Adipose tissue (tissue), 3 donors: Measurements from ENCODE around the gene PDHB. TPM values are rescaled to one million over a fixed set of nuclear protein-coding genes. Genes with fewer than 3 reads are reported as not detected.

Experiments
- H3K27ac ChIP-seq: one replicate; pipeline ENCODE4 v1.5.1; 2013; ENCODE audit warnings: low read depth, low read length
- WGBS, 3 donors: extraction: QIAGEN DNeasy Blood & Tissue Kit; methylation state at CpG; one replicate each; pipeline ENCODE4 v1.1.7; 2013; 5-methylcytosine and 5-hydroxymethylcytosine counted together
- polyA plus RNA-seq, 3 donors: library from polyadenylated mRNA; stranded (reverse); fragments of 200-250 nt; gene quantifications; one replicate each; pipeline ENCODE4 v1.2.3, GENCODE V29; 2013
- donor health status: healthy with polysubstance abuse.
- donor health status: Bipolar disorder and iron deficiency.
- donor health status: healthy.

Gene PDHB
- 100 to 1,000 TPM in 1 of 3 donors, 10 to 100 TPM in 2; 40.6 to 108 (median 91.8) TPM for polyA plus RNA-seq

DNA sequence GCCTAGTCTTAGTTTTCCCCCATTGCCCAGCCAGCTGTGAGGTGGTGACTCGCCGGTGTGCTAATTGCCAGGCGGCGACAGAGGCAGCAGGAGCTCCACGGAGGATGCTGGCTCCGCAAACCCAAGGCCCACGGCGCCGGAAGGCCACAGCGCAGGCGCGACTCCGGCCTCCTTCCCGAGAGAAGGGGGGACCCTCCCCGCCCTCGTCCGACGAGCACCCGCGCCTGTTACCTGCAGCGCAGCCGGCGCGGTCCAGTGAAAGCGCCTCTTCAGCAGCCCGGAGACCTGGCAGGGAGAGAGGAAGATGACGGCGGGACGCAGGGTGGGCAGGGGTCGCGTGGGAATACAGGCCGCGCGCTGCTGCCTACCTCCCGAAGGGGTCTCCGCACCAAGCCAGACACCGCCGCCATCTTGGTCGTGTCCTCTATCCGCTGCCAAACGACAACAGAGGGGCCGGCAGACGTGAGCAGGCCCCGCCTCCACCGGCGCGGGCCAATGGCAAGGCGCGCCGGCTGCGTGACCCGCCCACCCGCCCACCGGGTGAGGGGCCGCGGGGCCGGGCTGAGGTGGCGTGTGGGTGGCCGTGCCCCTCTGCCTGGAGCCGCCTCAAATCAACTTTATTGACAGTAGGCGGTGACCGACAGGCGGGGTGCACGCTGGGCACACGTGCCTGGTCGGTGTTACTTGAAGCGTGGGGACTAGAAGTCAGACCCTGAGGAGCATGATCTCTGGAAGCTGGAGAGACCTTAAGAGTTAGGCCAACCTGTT is at the start of gene PDHB:
Gene PDHB, minus strand, starts transcription at position 433 of the 768 bp plus-strand sequence. Its CDS starts 23 bp downstream, at position 410.
- peak within 1 kb of the TSS; percentile 52 for H3K27ac ChIP-seq
- WGBS, 3 donors = 0% methylated on average over 61 to 67 of the region's 67 CpGs

DNA sequence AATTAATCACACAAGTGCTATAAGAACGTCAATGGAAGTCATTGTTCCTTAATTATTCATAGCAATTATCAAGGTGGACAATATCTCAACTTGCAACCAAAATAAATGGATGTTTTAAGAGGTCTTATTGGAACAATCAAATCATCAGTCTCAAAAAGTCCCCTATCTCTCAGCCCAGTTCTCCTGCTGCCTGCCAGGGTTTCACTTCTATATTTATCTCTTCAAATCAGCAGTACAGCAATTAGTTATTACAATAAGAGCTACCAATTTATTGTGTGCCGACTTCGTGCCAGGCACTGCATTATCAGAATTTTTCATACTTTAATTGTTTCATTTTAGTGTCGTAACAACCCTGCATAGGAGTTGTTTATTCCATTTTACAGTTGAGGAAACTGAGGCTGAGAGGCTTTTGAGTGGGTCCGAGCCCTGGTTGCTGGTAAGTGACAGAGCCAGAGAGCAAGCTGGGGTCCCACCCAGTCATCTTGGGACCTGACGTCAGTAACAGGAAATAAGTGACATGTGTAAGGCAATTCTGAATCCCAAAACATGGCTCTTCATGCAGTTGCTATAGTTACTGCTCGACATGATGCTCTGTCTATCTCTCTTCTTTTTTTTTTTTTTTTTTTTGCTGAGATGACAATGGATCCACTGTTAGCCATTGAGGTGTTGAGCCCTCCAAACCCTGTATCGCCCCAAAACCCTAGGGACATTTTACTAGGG is 49.4 kb upstream of the PDHB start:
- no peak overlapping the region for H3K27ac ChIP-seq
- WGBS, 3 donors = 61 to 69% (median 67%) methylated on average over 8 of the region's 8 CpGs

DNA sequence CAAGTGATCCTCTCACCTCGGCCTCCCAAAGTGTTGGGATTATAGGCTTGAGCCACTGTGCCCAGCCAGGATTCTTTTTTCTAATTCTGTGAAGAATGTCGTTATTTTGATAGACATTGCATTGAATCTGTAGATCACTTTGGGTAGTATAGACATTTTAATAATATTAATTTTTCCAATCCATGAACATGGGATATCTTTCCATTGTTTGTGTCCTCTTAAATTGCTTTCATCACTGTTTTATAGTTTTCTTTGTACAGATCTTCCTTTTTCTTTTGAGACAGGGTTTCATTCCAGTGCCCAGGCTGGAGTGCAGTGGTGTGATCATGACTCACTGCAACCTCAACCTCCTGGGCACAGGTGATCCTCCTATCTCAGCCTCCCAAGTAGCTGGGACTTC is 46.7 kb upstream of the PDHB start:
- WGBS, 3 donors = 91 to 95% (median 93%) methylated on average over 2 of the region's 2 CpGs

DNA sequence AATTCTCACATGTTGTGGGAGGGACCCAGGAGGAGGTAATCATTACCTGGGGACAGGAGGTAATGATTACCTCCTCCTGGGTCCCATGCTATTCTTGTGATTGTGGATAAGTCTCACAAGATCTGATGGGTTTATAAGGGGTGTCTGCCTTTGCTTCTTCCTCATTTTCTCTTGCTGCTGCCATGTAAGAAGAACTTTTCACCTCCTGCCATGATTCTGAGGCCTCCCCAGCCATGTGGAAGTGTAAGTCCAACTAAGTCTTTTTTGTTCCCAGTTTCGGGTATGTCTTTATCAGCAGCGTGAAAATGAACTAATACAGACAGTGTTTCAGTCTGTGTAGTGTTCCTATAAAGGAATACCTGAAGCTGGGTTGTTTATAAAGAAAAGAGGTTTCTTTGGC is 45.1 kb upstream of the PDHB start:
- no peak overlapping the region for H3K27ac ChIP-seq
- 79 to 89% (median 86%) methylated on average over 2 of the region's 2 CpGs for WGBS, 3 donors

More for the DNA sequence above, 46.7 kb upstream of the PDHB start:
- H3K27ac ChIP-seq = no peak overlapping the region

- 54 to 72% (median 70%) methylated on average over 3 of the region's 3 CpGs for WGBS, 3 donors
- no peak overlapping the region for H3K27ac ChIP-seq
Observed at GRCh38 chr3:58474967-58475578, 41.4 kb upstream of the PDHB start.

DNA sequence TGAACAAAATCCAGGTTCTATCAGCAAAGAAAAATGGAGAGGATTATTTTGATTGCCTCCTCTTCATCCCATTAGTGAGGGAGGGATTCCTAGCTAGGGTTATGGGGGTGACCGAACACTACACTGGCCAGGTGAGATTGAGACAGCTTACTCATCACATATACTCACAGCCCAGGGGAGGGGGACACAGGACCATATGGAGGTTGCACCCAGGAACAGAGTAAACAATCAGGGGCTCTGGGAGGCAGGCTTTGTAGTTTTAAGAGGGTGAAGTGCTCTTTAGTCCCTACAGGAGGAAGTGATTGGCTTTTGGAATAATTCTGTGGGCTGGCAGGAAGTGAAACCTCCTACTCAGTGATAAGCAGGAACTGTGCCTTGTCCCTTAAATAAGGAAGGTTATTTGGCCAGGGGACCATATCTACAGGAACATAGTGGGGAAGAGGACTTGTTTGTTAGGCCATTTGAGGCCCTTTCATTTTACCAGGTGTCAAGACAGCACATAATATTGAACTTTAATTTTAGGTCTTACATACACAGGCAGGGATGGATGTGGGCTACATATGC is 40.8 kb upstream of the PDHB start:
- H3K27ac ChIP-seq = no peak overlapping the region
- 94 to 100% (median 96%) methylated on average over 1 of the region's 1 CpG for WGBS, 3 donors

GRCh38 chr3:58473275-58473674 is 39.6 kb upstream of the PDHB start:
- H3K27ac ChIP-seq = no peak overlapping the region
- WGBS, 3 donors = 96 to 100% (median 100%) methylated on average over 1 of the region's 1 CpG

DNA sequence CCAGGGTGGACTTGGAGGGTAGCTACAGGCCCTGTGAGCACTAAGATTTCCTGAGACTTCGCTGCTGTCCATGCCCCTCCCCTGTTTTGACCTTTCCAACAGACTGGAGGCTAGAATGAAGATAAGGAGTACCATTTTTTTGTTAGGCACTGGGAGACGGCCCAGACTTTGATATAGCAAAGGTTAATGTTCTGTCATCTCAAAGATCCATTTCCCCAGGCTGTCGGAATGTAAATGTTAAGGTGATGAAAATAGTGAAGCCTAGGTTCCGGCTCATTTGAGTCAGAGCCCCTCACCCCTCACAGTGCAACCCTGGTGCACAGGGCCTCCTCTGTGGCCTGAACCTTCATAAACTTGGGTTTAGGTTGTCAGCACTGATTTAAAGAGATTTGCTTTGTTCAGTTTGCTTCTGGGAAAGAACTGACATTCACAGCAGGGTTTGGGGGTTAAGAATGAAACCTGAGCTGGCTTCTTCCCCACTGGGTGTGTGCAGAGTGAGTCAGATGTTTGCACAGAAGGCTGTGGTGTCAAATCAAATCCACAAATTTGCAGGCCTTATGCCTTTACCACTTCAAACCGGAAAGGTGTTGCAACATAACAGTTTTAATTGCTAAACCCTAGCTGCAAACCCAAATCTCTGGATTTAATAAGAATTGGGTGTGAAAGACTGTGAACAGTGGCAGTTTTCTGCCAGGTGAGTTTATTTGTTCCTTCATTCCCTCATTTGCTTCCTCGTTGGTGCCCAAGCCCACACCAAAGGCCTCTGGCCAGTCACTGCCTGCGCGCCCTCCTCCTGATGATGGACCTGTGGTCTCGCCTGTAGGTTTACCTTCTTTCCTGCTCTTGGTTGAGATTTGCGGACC is 37.6 kb upstream of the PDHB start:
- 47 to 60% (median 60%) methylated on average over 10 of the region's 10 CpGs for WGBS, 3 donors
- no peak overlapping the region for H3K27ac ChIP-seq

DNA sequence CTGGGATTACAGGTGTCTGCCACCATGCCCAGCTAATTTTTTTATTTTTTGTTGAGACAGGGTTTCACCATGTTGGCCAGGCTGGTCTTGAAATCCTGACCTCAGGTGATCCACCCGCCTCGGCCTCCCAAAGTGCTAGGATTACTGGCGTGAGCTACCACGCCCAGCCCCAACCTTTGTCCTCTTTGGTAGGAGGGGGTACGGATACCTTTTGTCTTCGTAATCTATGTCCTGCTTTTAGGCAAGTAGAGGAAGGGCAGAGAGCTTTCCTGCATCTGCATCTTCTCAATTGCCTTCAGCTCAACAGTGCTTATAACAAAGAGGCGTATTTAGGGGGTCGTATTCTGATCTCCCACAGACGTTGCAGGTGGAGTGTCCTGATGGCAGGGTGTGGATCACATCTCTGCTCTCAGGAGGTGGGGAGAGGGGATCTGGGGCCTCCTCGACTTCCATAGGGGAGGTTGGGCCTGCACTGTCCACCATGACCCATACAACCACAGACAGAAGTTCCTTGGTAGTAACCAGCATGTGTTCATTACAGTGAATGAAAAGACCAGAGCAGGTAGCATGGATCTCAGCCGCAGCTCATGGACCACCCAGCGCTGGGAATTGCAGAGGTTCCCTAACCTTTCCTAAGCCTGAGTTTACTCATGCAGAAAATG is 36.9 kb upstream of the PDHB start:
- 92 to 93% (median 93%) methylated on average over 12 of the region's 12 CpGs for WGBS, 3 donors
- no peak overlapping the region for H3K27ac ChIP-seq

- no peak overlapping the region for H3K27ac ChIP-seq
- WGBS, 3 donors = 82 to 84% (median 83%) methylated on average over 4 of the region's 4 CpGs
Observed at GRCh38 chr3:58469096-58469495, 35.5 kb upstream of the PDHB start.

DNA sequence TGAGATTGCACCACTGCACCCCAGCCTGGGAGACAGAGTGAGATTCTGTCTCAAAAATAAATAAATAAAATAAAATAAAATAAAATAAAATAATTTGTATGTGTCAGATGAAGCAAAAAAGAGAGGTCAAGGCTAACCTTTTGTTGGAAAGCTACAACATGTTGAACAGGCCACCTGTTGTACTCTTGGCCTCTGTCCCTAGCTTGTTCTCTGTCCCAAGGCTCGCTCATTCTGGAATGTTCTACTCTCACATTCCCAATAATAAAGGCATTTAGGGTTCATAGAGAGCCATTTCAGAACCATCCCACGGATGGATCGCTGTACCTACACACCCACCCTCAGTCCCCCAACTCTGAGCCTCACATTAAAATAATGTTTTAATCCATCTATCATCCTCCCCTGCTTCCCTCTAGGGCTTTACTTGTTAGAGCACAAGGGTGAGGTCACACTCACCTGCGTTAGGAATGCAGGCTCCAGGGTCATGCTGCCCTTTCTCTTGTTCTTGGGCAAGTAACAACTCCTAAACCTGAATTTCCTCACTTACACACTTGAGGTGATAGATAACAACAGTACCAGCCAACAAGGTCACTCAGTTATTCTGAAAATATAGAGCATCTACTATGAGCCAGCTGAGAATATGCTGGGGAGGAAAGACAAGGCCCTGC is 33.4 kb upstream of the PDHB start:
- 78 to 95% (median 90%) methylated on average over 4 of the region's 4 CpGs for WGBS, 3 donors
- H3K27ac ChIP-seq = no peak overlapping the region

GRCh38 chr3:58464866-58465265 is 31.2 kb upstream of the PDHB start:
- no peak overlapping the region for H3K27ac ChIP-seq
- 67 to 80% (median 72%) methylated on average over 3 of the region's 3 CpGs for WGBS, 3 donors

DNA sequence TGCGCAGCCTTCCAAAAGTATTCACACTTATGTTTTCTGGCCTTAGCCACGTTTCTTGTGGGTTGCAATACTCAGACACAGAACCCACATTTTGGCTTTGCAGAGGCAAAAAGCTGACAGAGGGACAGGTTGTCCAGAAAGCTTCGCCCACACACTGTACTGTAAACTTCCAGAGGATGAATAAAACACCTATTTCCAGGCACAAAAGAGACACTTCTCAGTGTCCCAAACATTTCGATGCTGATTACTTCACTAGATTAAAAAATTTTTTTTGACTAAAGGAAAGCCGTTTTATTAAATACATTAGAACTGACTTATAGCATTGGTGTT is 30.3 kb upstream of the PDHB start:
- 36 to 44% (median 38%) methylated on average over 5 of the region's 5 CpGs for WGBS, 3 donors
- H3K27ac ChIP-seq = no peak overlapping the region

DNA sequence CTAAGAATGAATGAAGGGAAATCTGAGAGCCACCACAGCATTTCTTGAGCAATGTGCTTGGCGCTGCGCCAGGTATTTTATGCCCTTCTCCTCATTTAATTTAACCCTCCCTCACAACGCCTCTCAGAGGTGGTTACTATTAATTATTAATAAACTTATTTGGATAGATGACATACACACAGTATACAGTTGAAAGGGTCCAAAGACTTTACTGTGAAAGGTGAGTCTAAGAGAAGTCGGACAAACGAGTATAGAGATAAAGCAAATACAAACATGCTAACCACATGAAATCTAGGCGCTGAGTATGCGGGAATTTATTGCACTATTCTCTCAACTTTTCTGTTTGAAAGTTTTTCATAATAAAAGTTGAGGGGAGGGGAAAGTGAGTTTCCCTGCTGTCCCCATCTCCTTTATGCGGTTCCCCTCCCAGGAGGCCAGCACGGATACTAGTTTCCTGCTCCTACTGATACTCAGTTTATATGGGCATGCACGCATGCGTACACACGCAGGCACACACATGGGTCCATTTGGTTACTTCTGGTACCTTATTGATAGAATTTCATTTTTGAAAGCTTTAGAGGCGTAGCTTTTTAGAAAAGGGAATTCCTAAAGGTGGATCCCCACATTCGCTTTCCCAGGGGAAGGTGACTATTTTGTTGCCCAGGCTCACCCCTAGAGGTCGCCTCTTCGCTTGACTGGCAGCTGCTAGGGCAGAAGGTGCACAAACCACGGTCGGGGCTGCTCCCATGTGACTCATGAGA is 29.7 kb upstream of the PDHB start:
- no peak overlapping the region for H3K27ac ChIP-seq
- 13 to 18% (median 15%) methylated on average over 18 of the region's 18 CpGs for WGBS, 3 donors

- 64 to 78% (median 72%) methylated on average over 4 of the region's 4 CpGs for WGBS, 3 donors
- no peak overlapping the region for H3K27ac ChIP-seq
Observed at GRCh38 chr3:58462829-58463180, 29.2 kb upstream of the PDHB start.

- WGBS, 3 donors = 79 to 88% (median 80%) methylated on average over 4 of the region's 4 CpGs
- no peak overlapping the region for H3K27ac ChIP-seq
Observed at GRCh38 chr3:58459160-58459559, 25.5 kb upstream of the PDHB start.

GRCh38 chr3:58452176-58452575 is 18.5 kb upstream of the PDHB start:
- WGBS, 3 donors = 62 to 73% (median 72%) methylated on average over 1 of the region's 1 CpG

More at GRCh38 chr3:58452176-58452575, 18.5 kb upstream of the PDHB start:
- no peak overlapping the region for H3K27ac ChIP-seq
